MM.1S (cell line): ENCODE measurements around the gene DRG2.

Experiments used
- EZH2 ChIP-seq: fragments of 300-600 bp; sonication (generic); optimal IDR thresholded peaks from 2 replicates; pipeline ENCODE3; 2017; ENCODE audit warnings: low read depth, mild to moderate bottlenecking, antibody characterized with exemption, low read length, mixed read lengths
- TF ChIP-seq, protein P1 (sequence below): fragments of 300-600 bp; sonication (generic); IDR thresholded peaks from 2 replicates; pipeline ENCODE4 v1.5.1; 2016; ENCODE audit warnings: antibody characterized with exemption, low read length, mixed read lengths

GRCh38 chr17:18138065-18138749 is 50.5 kb downstream of the DRG2 start:
- TF ChIP-seq, protein P1, sequence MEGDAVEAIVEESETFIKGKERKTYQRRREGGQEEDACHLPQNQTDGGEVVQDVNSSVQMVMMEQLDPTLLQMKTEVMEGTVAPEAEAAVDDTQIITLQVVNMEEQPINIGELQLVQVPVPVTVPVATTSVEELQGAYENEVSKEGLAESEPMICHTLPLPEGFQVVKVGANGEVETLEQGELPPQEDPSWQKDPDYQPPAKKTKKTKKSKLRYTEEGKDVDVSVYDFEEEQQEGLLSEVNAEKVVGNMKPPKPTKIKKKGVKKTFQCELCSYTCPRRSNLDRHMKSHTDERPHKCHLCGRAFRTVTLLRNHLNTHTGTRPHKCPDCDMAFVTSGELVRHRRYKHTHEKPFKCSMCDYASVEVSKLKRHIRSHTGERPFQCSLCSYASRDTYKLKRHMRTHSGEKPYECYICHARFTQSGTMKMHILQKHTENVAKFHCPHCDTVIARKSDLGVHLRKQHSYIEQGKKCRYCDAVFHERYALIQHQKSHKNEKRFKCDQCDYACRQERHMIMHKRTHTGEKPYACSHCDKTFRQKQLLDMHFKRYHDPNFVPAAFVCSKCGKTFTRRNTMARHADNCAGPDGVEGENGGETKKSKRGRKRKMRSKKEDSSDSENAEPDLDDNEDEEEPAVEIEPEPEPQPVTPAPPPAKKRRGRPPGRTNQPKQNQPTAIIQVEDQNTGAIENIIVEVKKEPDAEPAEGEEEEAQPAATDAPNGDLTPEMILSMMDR: no peak
- no peak for TF ChIP-seq EZH2
